Osteoblast (primary cell): ENCODE results near the gene GBP7. TPM values are rescaled to one million over a fixed set of nuclear protein-coding genes. Genes with fewer than 3 reads are reported as not detected.

ENCODE experiments used
- DNase-seq: peaks from one replicate; pipeline ENCODE4 v3.0.0; 2011; ENCODE audit warnings: low spot score, mixed read lengths; ENCODE audit not compliant: insufficient read length; ENCODE audit errors: missing footprints
- H2AFZ ChIP-seq: 2 replicates; pipeline ENCODE4 v1.6.0; 2011; ENCODE audit warnings: mild to moderate bottlenecking, low read length
- H3K27ac ChIP-seq: 2 replicates; pipeline ENCODE4 v1.5.1; 2011; ENCODE audit warnings: mild to moderate bottlenecking, low read depth, low read length, moderate library complexity
- H3K27me3 ChIP-seq: 2 replicates; pipeline ENCODE4 v1.6.0; 2012; ENCODE audit warnings: mild to moderate bottlenecking, control low read depth, inconsistent platforms, low read length, moderate library complexity; ENCODE audit not compliant: insufficient read depth
- H3K36me3 ChIP-seq: 2 replicates; pipeline ENCODE4 v1.5.1; 2011; ENCODE audit warnings: mild to moderate bottlenecking, low read length, control low read depth, moderate library complexity; ENCODE audit not compliant: insufficient read depth
- H3K4me1 ChIP-seq: 2 replicates; pipeline ENCODE4 v1.5.1; 2011; ENCODE audit warnings: mild to moderate bottlenecking, low read length, control low read depth, moderate library complexity; ENCODE audit not compliant: insufficient read depth
- H3K4me2 ChIP-seq: 2 replicates; pipeline ENCODE4 v1.6.0; 2011; ENCODE audit warnings: mild to moderate bottlenecking, low read length; ENCODE audit not compliant: insufficient read depth
- H3K4me3 ChIP-seq: fragments of 200-600 bp; sonication (generic); 3 replicates; pipeline ENCODE4 v1.5.1; 2012; ENCODE audit warnings: mild to moderate bottlenecking, low read length, inconsistent platforms; ENCODE audit not compliant: insufficient read depth
- H3K79me2 ChIP-seq: 2 replicates; pipeline ENCODE4 v1.6.0; 2012; ENCODE audit warnings: mild to moderate bottlenecking, low read length, control low read depth, inconsistent platforms; ENCODE audit not compliant: insufficient read depth
- H3K9me3 ChIP-seq: 2 replicates; pipeline ENCODE4 v1.5.1; 2011; ENCODE audit warnings: low read depth, low read length, control low read depth
- H4K20me1 ChIP-seq: 2 replicates; pipeline ENCODE4 v1.6.0; 2012; ENCODE audit warnings: mild to moderate bottlenecking, low read length, control low read depth; ENCODE audit not compliant: insufficient read depth
- total RNA-seq: library from RNA; depleted of rRNA; stranded (reverse); fragments of >200 nt; gene quantifications from 2 replicates; pipeline ENCODE4 v1.2.3, GENCODE V29; 2012
- TF ChIP-seq, protein P1 (sequence below): IDR thresholded peaks from 2 replicates; pipeline ENCODE4 v1.5.1; 2011; ENCODE audit warnings: mild to moderate bottlenecking, low read depth, low read length, moderate library complexity; ENCODE audit errors: extremely low read depth

Gene GBP7
- total RNA-seq, 1 donor, result not detected

- H3K9me3 ChIP-seq, result no peaks in the 10 kb centered on the region
- no peak for DNase-seq
- no peaks in the 10 kb centered on the region for H3K4me1 ChIP-seq
- TF ChIP-seq, protein P1, sequence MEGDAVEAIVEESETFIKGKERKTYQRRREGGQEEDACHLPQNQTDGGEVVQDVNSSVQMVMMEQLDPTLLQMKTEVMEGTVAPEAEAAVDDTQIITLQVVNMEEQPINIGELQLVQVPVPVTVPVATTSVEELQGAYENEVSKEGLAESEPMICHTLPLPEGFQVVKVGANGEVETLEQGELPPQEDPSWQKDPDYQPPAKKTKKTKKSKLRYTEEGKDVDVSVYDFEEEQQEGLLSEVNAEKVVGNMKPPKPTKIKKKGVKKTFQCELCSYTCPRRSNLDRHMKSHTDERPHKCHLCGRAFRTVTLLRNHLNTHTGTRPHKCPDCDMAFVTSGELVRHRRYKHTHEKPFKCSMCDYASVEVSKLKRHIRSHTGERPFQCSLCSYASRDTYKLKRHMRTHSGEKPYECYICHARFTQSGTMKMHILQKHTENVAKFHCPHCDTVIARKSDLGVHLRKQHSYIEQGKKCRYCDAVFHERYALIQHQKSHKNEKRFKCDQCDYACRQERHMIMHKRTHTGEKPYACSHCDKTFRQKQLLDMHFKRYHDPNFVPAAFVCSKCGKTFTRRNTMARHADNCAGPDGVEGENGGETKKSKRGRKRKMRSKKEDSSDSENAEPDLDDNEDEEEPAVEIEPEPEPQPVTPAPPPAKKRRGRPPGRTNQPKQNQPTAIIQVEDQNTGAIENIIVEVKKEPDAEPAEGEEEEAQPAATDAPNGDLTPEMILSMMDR, result no peak
- no peak overlapping the region for H3K4me2 ChIP-seq
- no peaks in the 10 kb centered on the region for H3K27me3 ChIP-seq
- no peaks in the 10 kb centered on the region for H3K79me2 ChIP-seq
- no peak overlapping the region for H3K4me3 ChIP-seq
- H3K27ac ChIP-seq, result no peak overlapping the region
- no peak overlapping the region for H2AFZ ChIP-seq
- H4K20me1 ChIP-seq, result no peaks in the 10 kb centered on the region
- no peaks in the 10 kb centered on the region for H3K36me3 ChIP-seq
Measured at GRCh38 chr1:89088572-89088971, 87.2 kb downstream of the GBP7 start.

DNA sequence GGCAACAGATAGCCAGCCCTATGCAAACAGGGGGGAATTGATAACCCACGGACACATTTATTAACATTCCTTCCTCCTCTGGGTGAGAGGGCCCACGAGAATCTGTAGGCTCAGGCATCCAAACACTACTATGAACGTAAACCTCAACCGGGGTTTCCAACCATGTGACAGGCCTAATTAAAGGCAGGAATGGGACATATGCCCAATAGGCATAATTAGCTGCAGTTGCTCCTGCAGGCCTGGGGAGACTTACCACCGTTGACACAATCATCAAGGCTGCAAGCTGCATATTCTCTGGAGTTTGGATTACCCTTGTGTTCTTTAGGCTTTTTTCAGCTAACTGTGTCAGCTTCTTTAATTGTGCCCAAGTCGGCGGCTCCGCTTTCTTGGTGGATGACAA, 88.6 kb downstream of the GBP7 start:
- no peak overlapping the region for H2AFZ ChIP-seq
- DNase-seq, result no peak
- no peaks in the 10 kb centered on the region for H3K79me2 ChIP-seq
- H3K9me3 ChIP-seq, result no peaks in the 10 kb centered on the region
- H3K36me3 ChIP-seq, result no peaks in the 10 kb centered on the region
- no peaks in the 10 kb centered on the region for H4K20me1 ChIP-seq
- TF ChIP-seq, protein P1, result no peak
- no peaks in the 10 kb centered on the region for H3K4me1 ChIP-seq
- H3K4me3 ChIP-seq, result no peak overlapping the region
- no peak overlapping the region for H3K4me2 ChIP-seq
- H3K27me3 ChIP-seq, result no peaks in the 10 kb centered on the region
- H3K27ac ChIP-seq, result no peak overlapping the region

DNA sequence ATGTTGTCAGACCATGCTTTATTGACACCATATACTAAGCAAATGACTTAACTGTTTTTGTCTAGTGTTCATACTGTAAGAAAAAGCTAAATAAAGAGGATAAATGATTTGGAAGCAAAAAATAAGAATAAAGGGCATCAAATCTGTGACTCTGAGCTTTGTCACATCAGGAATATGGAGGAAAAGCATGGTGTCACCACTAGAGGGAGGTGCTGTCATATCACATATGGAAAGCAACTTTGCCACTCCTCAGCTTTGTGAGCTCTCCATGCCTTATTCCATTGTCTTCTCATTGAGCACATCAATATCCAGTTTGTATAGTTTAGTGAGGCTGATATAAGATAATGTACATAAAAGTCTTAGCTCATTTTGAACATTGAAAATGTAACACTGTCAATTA, 90.0 kb downstream of the GBP7 start:
- DNase-seq, result no peak
- no peaks in the 10 kb centered on the region for H3K4me1 ChIP-seq
- TF ChIP-seq, protein P1, result peak; percentile 78

More for the DNA sequence above, 90.0 kb downstream of the GBP7 start:
- Histone ChIP-seq H4K20me1 (no peaks in the 10 kb centered on the region), H3K4me3 (no peak overlapping the region), H2AFZ (no peak overlapping the region), H3K79me2 (no peaks in the 10 kb centered on the region), H3K36me3 (no peaks in the 10 kb centered on the region), H3K27me3 (no peaks in the 10 kb centered on the region), H3K9me3 (no peaks in the 10 kb centered on the region), H3K4me2 (no peak overlapping the region), H3K27ac (no peak overlapping the region)

Other genes starting within 250 kb of the GBP7 start
- gene KYAT3, start 183.4 kb downstream of the GBP7 start, total RNA-seq, result 44.8 and 53.9 TPM in 2 replicates
- 11.5 and 13.4 TPM in 2 replicates for gene RBMXL1, start 183.4 kb downstream of the GBP7 start, total RNA-seq
- gene GBP3, start 153.1 kb downstream of the GBP7 start, total RNA-seq, result 22.4 and 39.1 TPM in 2 replicates
- 23.9 and 32.2 TPM in 2 replicates for gene GBP1, start 110.8 kb downstream of the GBP7 start, total RNA-seq
- 43.3 and 55.0 TPM in 2 replicates for gene GBP2, start 49.9 kb downstream of the GBP7 start, total RNA-seq
- 0.36 and 1.2 TPM in 2 replicates for gene GBP4, start 22.9 kb upstream of the GBP7 start, total RNA-seq
- gene GBP5, start 96.9 kb upstream of the GBP7 start, total RNA-seq, result under 0.01 TPM in 2 replicates
- gene GBP6, start 188.1 kb upstream of the GBP7 start, total RNA-seq, result not detected in 2 replicates